ENCODE data around the gene CYP11A1.

DNA sequence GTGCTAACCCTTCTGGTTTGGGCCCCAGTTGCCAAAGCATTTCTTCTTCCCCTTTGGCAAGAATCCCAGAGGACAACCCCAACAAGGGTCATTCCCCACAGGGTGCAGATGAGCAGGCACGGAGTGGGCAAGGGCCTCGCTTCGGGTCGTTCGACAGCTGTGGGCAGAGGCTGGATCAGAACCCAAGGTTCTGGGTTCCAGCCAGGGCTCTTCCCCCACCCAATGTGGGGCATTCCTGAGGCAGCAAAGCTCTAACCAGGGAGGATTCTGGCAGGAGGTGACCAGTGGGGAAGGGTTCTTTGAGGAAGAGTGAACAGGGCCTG is 48.3 kb downstream of the CYP11A1 start:
- TF ChIP-seq, protein P1, sequence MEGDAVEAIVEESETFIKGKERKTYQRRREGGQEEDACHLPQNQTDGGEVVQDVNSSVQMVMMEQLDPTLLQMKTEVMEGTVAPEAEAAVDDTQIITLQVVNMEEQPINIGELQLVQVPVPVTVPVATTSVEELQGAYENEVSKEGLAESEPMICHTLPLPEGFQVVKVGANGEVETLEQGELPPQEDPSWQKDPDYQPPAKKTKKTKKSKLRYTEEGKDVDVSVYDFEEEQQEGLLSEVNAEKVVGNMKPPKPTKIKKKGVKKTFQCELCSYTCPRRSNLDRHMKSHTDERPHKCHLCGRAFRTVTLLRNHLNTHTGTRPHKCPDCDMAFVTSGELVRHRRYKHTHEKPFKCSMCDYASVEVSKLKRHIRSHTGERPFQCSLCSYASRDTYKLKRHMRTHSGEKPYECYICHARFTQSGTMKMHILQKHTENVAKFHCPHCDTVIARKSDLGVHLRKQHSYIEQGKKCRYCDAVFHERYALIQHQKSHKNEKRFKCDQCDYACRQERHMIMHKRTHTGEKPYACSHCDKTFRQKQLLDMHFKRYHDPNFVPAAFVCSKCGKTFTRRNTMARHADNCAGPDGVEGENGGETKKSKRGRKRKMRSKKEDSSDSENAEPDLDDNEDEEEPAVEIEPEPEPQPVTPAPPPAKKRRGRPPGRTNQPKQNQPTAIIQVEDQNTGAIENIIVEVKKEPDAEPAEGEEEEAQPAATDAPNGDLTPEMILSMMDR (IDR thresholded peaks at IDR 0.05): no peak
- no peak for TF ChIP-seq EZH2 (IDR thresholded peaks at IDR 0.05; ENCODE audit: borderline replicate concordance, insufficient read depth, low read depth, low read length, poor library complexity, severe bottlenecking)

All from B cell (primary cell).